ENCODE results near the gene TUBGCP2. TPM values are rescaled to one million over a fixed set of nuclear protein-coding genes. Genes with fewer than 3 reads are reported as not detected.
A peak's percentile ranks its signal among the peaks of the same experiment; 100 is the strongest.

Gene TUBGCP2
- total RNA-seq: 10 to 100 TPM; 35.8 to 47.3 (median 38.8) TPM

DNA sequence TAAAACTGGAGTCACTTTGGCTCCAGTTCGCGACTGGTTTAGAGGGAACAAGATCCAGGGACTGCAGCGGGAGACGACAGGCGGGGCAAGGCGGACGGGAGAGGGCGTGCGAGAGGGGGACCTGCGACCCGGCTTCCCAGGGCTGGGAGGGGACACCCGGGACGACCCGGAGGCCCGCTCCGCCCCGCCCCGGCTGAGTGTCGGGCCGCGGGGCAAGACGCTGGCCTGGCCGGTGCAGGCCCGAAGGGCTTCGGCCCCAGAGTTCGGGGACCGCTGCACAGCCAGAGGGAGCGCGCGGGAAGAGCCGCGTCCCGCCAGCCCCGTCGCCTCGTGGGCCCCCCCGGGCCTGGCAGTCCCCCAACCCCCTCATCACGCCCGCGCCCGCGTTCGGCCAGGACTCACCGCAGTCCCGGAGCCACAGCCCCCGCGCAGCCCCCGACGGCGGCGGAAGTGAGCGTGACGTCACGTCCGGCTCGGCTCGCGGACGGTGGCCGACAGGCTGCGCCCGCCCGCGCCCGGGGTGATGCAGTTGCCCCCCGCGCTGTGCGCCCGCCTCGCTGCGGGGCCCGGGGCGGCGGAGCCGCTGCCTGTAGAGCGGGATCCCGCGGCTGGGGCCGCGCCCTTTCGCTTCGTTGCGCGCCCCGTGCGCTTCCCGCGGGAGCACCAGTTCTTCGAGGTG lies at the start of gene TUBGCP2, which contains the start of gene ZNF511:
TSS of gene TUBGCP2 (minus strand) at position 452 of the 679 bp plus-strand sequence. CDS start 5,931 bp downstream, outside the sequence.
TSS of gene ZNF511 (plus strand) at position 494 of the 679 bp plus-strand sequence. CDS start at position 524, 30 bp downstream.
- Histone ChIP-seq H3K27me3 (no peaks in the 10 kb centered on the region), H3K27ac (peak within 1 kb of the TSS; percentile 75 to 99 (median 95)), H3K4me1 (peaks cover 0 to 56% (median 27%) of the 10 kb centered on the region in 3 donors), H3K9me3 (no peaks in the 10 kb centered on the region), H3K36me3 (peaks cover 0 to 42% of the 10 kb centered on the region in 2 donors), H3K4me3 (peak within 1 kb of the TSS; percentile 96 to 100)
- 0% methylated on average over 9 of the region's 89 CpGs; no CpG with 5 or more reads in 1 of the 2 donors for WGBS, 2 donors (ENCODE audit: low coverage in 1 of 2)
- peak in 1 of 4 experiments; percentile 16 for TF ChIP-seq CTCF (IDR thresholded peaks at IDR 0.05)
- peak; percentile 77 for TF ChIP-seq POLR2AphosphoS5 (IDR thresholded peaks at IDR 0.05)
- peak; percentile 83 to 84 for TF ChIP-seq POLR2A (IDR thresholded peaks at IDR 0.05)
- TF ChIP-seq EP300 (IDR thresholded peaks at IDR 0.05): no peak
- ATAC-seq: peak; percentile 93

DNA sequence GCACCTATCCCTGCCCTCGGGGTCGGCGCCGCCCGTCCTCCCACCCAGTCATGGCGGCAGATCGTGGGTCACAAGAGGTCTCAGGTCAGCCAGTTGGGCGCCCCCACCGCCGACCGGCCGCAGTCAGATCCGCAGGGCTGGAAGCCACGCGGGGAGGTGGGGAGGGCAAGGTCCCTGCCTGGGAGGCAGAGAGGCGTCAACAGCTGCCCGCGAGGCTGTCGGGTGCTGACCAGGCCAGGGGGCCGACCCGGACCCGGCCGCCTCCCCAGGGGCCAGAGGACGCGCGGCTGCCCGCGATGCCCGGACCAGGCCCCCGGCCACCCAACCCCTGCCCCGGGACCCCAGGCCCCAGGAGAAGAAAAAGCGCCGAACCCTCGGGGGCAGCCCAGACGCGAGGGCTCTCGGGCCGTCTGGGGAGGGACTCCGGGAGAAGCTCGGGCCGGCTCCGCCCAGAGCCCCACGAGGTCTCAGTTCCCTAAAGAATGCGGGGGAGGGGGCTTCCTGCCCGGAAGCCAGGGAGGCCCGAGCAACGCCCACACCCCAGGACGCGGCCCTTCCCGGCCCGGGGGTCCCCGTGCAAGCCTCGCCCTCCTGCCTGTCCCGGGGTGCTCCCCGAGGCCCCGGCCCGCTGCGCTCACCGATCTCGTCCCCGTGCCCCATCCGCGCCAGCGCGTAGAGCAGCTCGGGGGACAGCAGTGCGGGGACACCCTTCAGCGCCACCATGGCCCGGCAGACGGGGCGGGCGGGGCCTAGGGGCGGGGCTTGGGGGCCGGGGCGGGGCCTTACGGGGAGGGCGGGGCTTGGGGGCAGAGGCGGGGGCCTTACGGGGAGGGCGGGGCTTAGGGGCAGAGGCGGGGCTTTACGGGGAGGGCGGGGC lies 48.9 kb upstream of the TUBGCP2 start, which contains the start of gene FUOM:
TSS of gene FUOM (minus strand) at position 735 of the 877 bp plus-strand sequence. CDS start at position 723, 12 bp downstream.
- H3K27me3 ChIP-seq: peaks cover 42% of the 10 kb centered on the region
- no CpG with 5 or more reads among the region's 83 CpGs for WGBS, 2 donors (ENCODE audit: low coverage in 1 of 2)
- TF ChIP-seq POLR2AphosphoS5 (IDR thresholded peaks at IDR 0.05) (no peak), POLR2A (IDR thresholded peaks at IDR 0.05) (peak in 1 of 2 donors; percentile 27), EP300 (IDR thresholded peaks at IDR 0.05) (no peak), CTCF (IDR thresholded peaks at IDR 0.05) (no peak)
- H3K4me3 ChIP-seq: peak within 1 kb of the TSS; percentile 45 to 69
- peaks cover 0 to 24% (median 11%) of the 10 kb centered on the region in 3 donors for H3K4me1 ChIP-seq
- peak within 1 kb of the TSS in 3 of 4 donors; percentile 62 to 76 (median 66) for H3K27ac ChIP-seq
- ATAC-seq: peak; percentile 60
- H3K9me3 ChIP-seq: no peaks in the 10 kb centered on the region
- peaks cover 0 to 23% of the 10 kb centered on the region in 2 donors for H3K36me3 ChIP-seq

DNA sequence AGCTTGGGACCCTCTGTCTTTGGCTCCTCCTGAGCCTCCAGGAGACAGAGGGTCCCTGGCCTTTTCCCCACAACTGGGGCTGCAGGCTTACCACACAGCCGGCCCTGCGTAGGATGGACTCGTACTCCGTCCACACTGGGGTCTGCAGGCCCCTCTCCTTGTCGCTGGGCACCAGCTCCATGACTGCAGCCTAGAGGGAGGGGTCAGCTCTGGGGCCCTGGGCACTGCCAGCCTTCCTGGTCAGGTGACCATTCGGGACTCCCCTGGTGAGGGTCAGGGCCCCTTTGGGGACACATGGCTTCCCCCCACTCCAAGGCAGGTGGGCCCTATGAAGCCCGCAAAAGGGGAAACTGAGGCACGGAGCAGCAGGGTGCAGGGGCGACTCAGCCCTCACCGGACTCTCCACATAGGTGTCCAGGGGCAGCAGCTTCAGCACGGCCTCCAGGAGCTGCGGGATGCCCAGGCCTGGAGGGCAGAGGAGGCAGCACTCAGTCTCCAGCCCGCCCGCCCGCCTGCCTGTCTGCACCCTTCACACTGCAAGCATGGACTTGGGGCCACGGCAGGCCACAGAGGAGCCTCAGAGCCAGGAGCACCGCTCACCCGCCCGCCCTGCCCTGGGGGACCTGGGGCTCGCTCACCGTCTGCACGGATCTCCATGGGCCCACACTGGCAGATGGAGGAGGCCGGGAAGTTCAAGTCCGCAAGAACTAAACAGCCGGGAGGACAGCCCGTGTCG lies 48.0 kb upstream of the TUBGCP2 start:
- TF ChIP-seq EP300 (IDR thresholded peaks at IDR 0.05) (no peak), POLR2AphosphoS5 (IDR thresholded peaks at IDR 0.05) (no peak), CTCF (IDR thresholded peaks at IDR 0.05) (no peak), POLR2A (IDR thresholded peaks at IDR 0.05) (no peak)
- H3K4me1 ChIP-seq: peaks cover 0 to 24% (median 11%) of the 10 kb centered on the region in 3 donors
- ATAC-seq: no peak
- no peaks in the 10 kb centered on the region for H3K9me3 ChIP-seq
- peaks cover 0 to 15% of the 10 kb centered on the region in 2 donors for H3K36me3 ChIP-seq
- peaks cover 47% of the 10 kb centered on the region for H3K27me3 ChIP-seq
- peak overlapping the region in 1 of 4 donors; percentile 76 for H3K27ac ChIP-seq
- WGBS, 2 donors (ENCODE audit: low coverage in 1 of 2): 0% methylated on average over 2 of the region's 27 CpGs; no CpG with 5 or more reads in 1 of the 2 donors
- H3K4me3 ChIP-seq: peak overlapping the region; percentile 45 to 69

- 100% methylated on average over 1 of the region's 3 CpGs; no CpG with 5 or more reads in 1 of the 2 donors for WGBS, 2 donors (ENCODE audit: low coverage in 1 of 2)
- no peak for ATAC-seq
- TF ChIP-seq POLR2A (IDR thresholded peaks at IDR 0.05) (no peak), EP300 (IDR thresholded peaks at IDR 0.05) (no peak), POLR2AphosphoS5 (IDR thresholded peaks at IDR 0.05) (no peak), CTCF (IDR thresholded peaks at IDR 0.05) (no peak)
- Histone ChIP-seq H3K4me1 (peaks cover 0 to 24% (median 11%) of the 10 kb centered on the region in 3 donors), H3K27ac (no peak overlapping the region), H3K4me3 (no peak overlapping the region), H3K36me3 (peaks cover 0 to 11% of the 10 kb centered on the region in 2 donors), H3K27me3 (peaks cover 55% of the 10 kb centered on the region), H3K9me3 (no peaks in the 10 kb centered on the region)
These were observed 47.3 kb upstream of the TUBGCP2 start for GRCh38 chr10:133355991-133356390.
